IPS-18a (cell line): Measurements from ENCODE around the gene DEK.
"Not testable (repeated sequence)": the region's sequence is repeated elsewhere in the genome, so short reads cannot be mapped to it uniquely, and the experiment has no call there.

Experiments
- H3K27ac ChIP-seq: one replicate; pipeline ENCODE4 v1.5.1; 2013; ENCODE audit warnings: low read length
- H3K27me3 ChIP-seq: one replicate; pipeline ENCODE4 v1.6.1; 2013; ENCODE audit warnings: mild to moderate bottlenecking, low read length; ENCODE audit not compliant: control insufficient read depth, insufficient read depth
- H3K36me3 ChIP-seq: one replicate; pipeline ENCODE4 v1.6.1; 2013; ENCODE audit warnings: low read depth, low read length; ENCODE audit not compliant: control insufficient read depth
- H3K4me1 ChIP-seq: one replicate; pipeline ENCODE4 v1.6.1; 2013; ENCODE audit warnings: low read depth, low read length; ENCODE audit not compliant: control insufficient read depth
- H3K4me3 ChIP-seq: one replicate; pipeline ENCODE4 v1.5.1; 2013; ENCODE audit warnings: low read length
- H3K9ac ChIP-seq: one replicate; pipeline ENCODE4 v1.6.1; 2013; ENCODE audit warnings: mild to moderate bottlenecking, low read length, moderate library complexity
- H3K9me3 ChIP-seq: one replicate; pipeline ENCODE4 v1.6.1; 2013; ENCODE audit warnings: low read depth, low read length; ENCODE audit not compliant: control insufficient read depth

Gene DEK

GRCh38 chr6:18212231-18212630 lies 52.1 kb downstream of the DEK start:
- Histone ChIP-seq H3K9ac (no peak overlapping the region), H3K27ac (no peak overlapping the region), H3K36me3 (no peaks in the 10 kb centered on the region), H3K27me3 (no peaks in the 10 kb centered on the region), H3K4me3 (no peak overlapping the region), H3K9me3 (no peaks in the 10 kb centered on the region), H3K4me1 (no peaks in the 10 kb centered on the region)

- H3K27ac ChIP-seq, result no peak overlapping the region
- no peaks in the 10 kb centered on the region for H3K4me1 ChIP-seq
- no peak overlapping the region for H3K9ac ChIP-seq
- H3K36me3 ChIP-seq, result no peaks in the 10 kb centered on the region
- no peaks in the 10 kb centered on the region for H3K27me3 ChIP-seq
- H3K9me3 ChIP-seq, result no peaks in the 10 kb centered on the region
- H3K4me3 ChIP-seq, result no peak overlapping the region
Observed at GRCh38 chr6:18211338-18211737, 53.0 kb downstream of the DEK start.

- Histone ChIP-seq H3K36me3 (no peaks in the 10 kb centered on the region), H3K9me3 (no peaks in the 10 kb centered on the region), H3K4me1 (no peaks in the 10 kb centered on the region), H3K9ac (no peak overlapping the region), H3K4me3 (no peak overlapping the region), H3K27ac (no peak overlapping the region), H3K27me3 (no peaks in the 10 kb centered on the region)
Observed at GRCh38 chr6:18210707-18211106, 53.6 kb downstream of the DEK start.

GRCh38 chr6:18209539-18210197 lies 54.7 kb downstream of the DEK start:
- Histone ChIP-seq H3K4me1 (no peaks in the 10 kb centered on the region), H3K4me3 (no peak overlapping the region), H3K36me3 (no peaks in the 10 kb centered on the region), H3K9ac (no peak overlapping the region), H3K9me3 (no peaks in the 10 kb centered on the region), H3K27ac (no peak overlapping the region), H3K27me3 (no peaks in the 10 kb centered on the region)

- H3K27me3 ChIP-seq, H3K27ac ChIP-seq, H3K4me3 ChIP-seq, H3K36me3 ChIP-seq, H3K9me3 ChIP-seq, H3K9ac ChIP-seq, H3K4me1 ChIP-seq: not testable (repeated sequence)
Observed at GRCh38 chr6:18208778-18209177, 55.6 kb downstream of the DEK start.

- Histone ChIP-seq H3K27ac (no peak overlapping the region), H3K27me3 (no peaks in the 10 kb centered on the region), H3K9me3 (no peaks in the 10 kb centered on the region), H3K9ac (no peak overlapping the region), H3K4me1 (no peaks in the 10 kb centered on the region), H3K36me3 (no peaks in the 10 kb centered on the region), H3K4me3 (no peak overlapping the region)
Observed at GRCh38 chr6:18207949-18208348, 56.4 kb downstream of the DEK start.

- no peaks in the 10 kb centered on the region for H3K27me3 ChIP-seq
- no peak overlapping the region for H3K27ac ChIP-seq
- no peak overlapping the region for H3K4me3 ChIP-seq
- no peak overlapping the region for H3K9ac ChIP-seq
- no peaks in the 10 kb centered on the region for H3K9me3 ChIP-seq
- H3K36me3 ChIP-seq, result no peaks in the 10 kb centered on the region
- no peaks in the 10 kb centered on the region for H3K4me1 ChIP-seq
Observed at GRCh38 chr6:18207438-18207837, 56.9 kb downstream of the DEK start.

- no peak overlapping the region for H3K4me3 ChIP-seq
- no peaks in the 10 kb centered on the region for H3K36me3 ChIP-seq
- no peaks in the 10 kb centered on the region for H3K27me3 ChIP-seq
Observed at GRCh38 chr6:18206591-18206990, 57.7 kb downstream of the DEK start.

GRCh38 chr6:18204691-18205090 lies 59.6 kb downstream of the DEK start:
- Histone ChIP-seq H3K27ac (no peak overlapping the region), H3K9ac (no peak overlapping the region), H3K4me3 (no peak overlapping the region), H3K36me3 (no peaks in the 10 kb centered on the region), H3K9me3 (no peaks in the 10 kb centered on the region), H3K27me3 (no peaks in the 10 kb centered on the region), H3K4me1 (no peaks in the 10 kb centered on the region)

More at GRCh38 chr6:18206591-18206990, 57.7 kb downstream of the DEK start:
- Histone ChIP-seq H3K4me1 (no peaks in the 10 kb centered on the region), H3K27ac (no peak overlapping the region), H3K9ac (no peak overlapping the region), H3K9me3 (no peaks in the 10 kb centered on the region)

- Histone ChIP-seq H3K4me3 (no peak overlapping the region), H3K9me3 (no peaks in the 10 kb centered on the region), H3K9ac (no peak overlapping the region), H3K4me1 (no peaks in the 10 kb centered on the region), H3K27me3 (no peaks in the 10 kb centered on the region), H3K27ac (no peak overlapping the region), H3K36me3 (no peaks in the 10 kb centered on the region)
Observed at GRCh38 chr6:18203786-18204185, 60.5 kb downstream of the DEK start.

- Histone ChIP-seq H3K4me1 (peaks cover 9% of the 10 kb centered on the region), H3K36me3 (peaks cover 5% of the 10 kb centered on the region), H3K9me3 (no peaks in the 10 kb centered on the region), H3K4me3 (no peak overlapping the region), H3K27me3 (no peaks in the 10 kb centered on the region), H3K27ac (no peak overlapping the region), H3K9ac (no peak overlapping the region)
Observed at GRCh38 chr6:18192026-18192425, 72.3 kb downstream of the DEK start.

- Histone ChIP-seq H3K9me3 (no peaks in the 10 kb centered on the region), H3K4me3 (no peak overlapping the region), H3K9ac (no peak overlapping the region), H3K27ac (no peak overlapping the region), H3K36me3 (peaks cover 5% of the 10 kb centered on the region), H3K27me3 (no peaks in the 10 kb centered on the region), H3K4me1 (peaks cover 28% of the 10 kb centered on the region)
Observed at GRCh38 chr6:18189196-18189595, 75.1 kb downstream of the DEK start.
